Adrenal gland (tissue), 5 donors: Measurements from ENCODE around the gene GRIFIN.

Experiments used
- CTCF ChIP-seq, 6 experiments: fragments of 450-650 bp in 4 of 6; fragments of 200-600 bp in 2 of 6; sonication (generic) in 1 of 6; IDR thresholded peaks; 1 replicate in 5 of 6; 2 replicates in 1 of 6; pipeline versions ENCODE4 v1.5.1 to v1.8.0; 2016 to 2021; ENCODE audit warnings: antibody characterized with exemption in 6 of 6, mild to moderate bottlenecking in 2 of 6, moderate library complexity in 1 of 6
- POLR2A ChIP-seq, 2 donors: fragments of 450-650 bp; IDR thresholded peaks; one replicate each; pipeline ENCODE4 v1.6.1; 2017; ENCODE audit warnings: antibody characterized with exemption in 2 of 2, mild to moderate bottlenecking in 2 of 2, moderate library complexity in 1 of 2
- donor health status: DM: no; HTN: no; CAD: no.

GRCh38 chr7:2451171-2452073 lies 24.8 kb downstream of the GRIFIN start:
- TF ChIP-seq CTCF (IDR thresholded peaks at IDR 0.05) (peak; percentile 79 to 93 (median 86)), POLR2A (IDR thresholded peaks at IDR 0.05) (no peak)
